Measurements from ENCODE around the gene S1PR3.

S1PR3 gene

DNA sequence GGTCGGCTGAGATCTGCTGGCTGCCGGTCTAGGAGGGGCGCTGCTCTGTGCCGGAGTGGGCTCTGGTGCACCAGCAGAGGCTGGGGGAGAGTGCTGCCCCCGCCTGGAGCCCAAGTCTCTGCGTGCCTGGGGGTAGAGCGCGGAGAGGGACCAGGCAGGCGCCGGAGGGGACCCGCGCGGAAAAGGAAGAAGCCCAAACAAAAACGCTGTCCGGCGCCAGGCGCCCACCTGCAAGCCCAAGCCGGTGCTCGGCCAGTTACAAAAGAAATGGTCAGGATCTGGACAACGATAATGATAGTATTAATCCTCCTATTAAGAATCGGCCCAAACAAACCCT is 571 bp upstream of the S1PR3 start:
- Mint-ChIP-seq H3K4me1 (ENCODE audit: low read depth) (peaks cover 32% of the 10 kb centered on the region), H3K27me3 (ENCODE audit: low read depth) (peaks cover 7% of the 10 kb centered on the region), H3K36me3 (ENCODE audit: low read depth) (no peaks in the 10 kb centered on the region), H3K9me3 (peaks cover 3% of the 10 kb centered on the region), H3K27ac (peak overlapping the region; percentile 16), H3K4me3 (peak overlapping the region; percentile 55)
- DNase-seq (ENCODE audit: low spot score) = no peak

DNA sequence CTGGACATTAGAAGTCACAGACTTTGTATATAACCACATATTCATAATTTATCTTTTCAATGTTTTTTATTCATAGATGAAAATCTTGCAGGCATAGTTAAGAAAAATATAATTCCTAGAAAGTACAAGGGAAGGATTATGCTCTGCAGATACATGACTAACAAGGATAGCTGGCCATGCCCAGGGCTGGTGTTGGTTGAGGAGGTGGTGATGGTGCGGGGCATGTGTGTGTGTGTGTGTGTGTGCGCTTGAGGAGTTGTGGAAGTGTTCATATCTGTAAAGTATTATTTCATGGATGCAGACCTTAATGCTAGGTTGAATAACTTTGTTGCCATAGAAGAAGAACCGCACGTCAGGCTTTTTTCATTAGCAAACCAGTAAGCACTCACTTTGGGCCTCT is 1.3 kb downstream of the S1PR3 start:
- Mint-ChIP-seq H3K27me3 (ENCODE audit: low read depth) (peaks cover 7% of the 10 kb centered on the region), H3K4me3 (peak overlapping the region; percentile 71), H3K9me3 (peaks cover under 1% of the 10 kb centered on the region), H3K36me3 (ENCODE audit: low read depth) (no peaks in the 10 kb centered on the region), H3K27ac (no peak overlapping the region), H3K4me1 (ENCODE audit: low read depth) (peaks cover 26% of the 10 kb centered on the region)
- DNase-seq (ENCODE audit: low spot score) = no peak

DNA sequence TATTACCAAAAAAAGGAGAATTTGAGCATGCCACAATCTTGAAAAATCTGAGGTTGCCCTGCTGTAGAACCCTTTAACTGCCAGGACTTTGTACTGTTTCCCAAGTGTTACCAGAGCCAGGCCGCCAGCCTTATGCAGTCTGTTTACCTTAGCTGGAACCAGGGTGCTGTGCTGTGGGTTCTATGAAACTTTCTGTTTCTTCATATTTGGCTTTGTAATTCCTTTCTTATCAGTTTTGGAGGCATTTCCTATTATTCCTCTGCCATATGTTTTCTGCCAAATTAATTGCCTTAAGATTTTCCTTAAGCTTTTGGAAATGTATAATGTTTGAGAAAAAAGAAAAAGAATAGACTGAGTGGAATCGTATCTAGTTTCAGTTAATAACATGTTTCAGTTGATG is 2.1 kb downstream of the S1PR3 start:
- Mint-ChIP-seq H3K9me3 (no peaks in the 10 kb centered on the region), H3K4me1 (ENCODE audit: low read depth) (peaks cover 22% of the 10 kb centered on the region), H3K27ac (no peak overlapping the region), H3K27me3 (ENCODE audit: low read depth) (peaks cover 7% of the 10 kb centered on the region), H3K4me3 (no peak overlapping the region), H3K36me3 (ENCODE audit: low read depth) (no peaks in the 10 kb centered on the region)
- no peak for DNase-seq (ENCODE audit: low spot score)

DNA sequence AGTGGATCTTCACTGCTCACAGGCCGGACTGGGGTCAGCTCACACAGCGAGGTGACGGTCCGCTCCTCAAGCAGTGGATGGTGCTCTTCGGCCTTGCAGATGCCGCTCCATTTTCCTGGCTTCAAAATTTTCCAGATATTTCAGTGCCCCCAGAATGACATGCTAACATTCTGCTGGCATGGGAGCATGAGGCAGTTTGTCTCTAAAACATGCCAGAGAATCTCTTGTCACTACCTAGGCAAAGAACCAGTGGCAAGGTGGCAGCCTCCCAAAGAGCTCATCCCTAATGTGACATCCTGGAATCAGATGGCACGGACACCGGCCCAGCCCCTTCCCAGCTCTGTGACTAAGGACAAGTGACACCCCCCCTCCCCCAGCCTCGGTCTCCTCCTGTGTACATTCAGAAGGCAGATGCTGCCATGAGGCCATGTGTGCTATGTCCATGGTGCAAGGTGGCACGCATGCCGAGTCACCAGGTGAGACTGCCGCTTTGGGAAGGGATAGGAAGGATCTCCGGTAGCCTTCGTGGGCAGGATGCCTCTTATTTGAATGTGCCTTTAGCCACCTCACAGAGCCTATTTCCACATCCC is 2.7 kb downstream of the S1PR3 start:
- Mint-ChIP-seq H3K4me3 (no peak overlapping the region), H3K9me3 (no peaks in the 10 kb centered on the region), H3K27ac (no peak overlapping the region), H3K36me3 (ENCODE audit: low read depth) (no peaks in the 10 kb centered on the region), H3K27me3 (ENCODE audit: low read depth) (peaks cover 7% of the 10 kb centered on the region), H3K4me1 (ENCODE audit: low read depth) (peaks cover 15% of the 10 kb centered on the region)
- DNase-seq (ENCODE audit: low spot score) = no peak

DNA sequence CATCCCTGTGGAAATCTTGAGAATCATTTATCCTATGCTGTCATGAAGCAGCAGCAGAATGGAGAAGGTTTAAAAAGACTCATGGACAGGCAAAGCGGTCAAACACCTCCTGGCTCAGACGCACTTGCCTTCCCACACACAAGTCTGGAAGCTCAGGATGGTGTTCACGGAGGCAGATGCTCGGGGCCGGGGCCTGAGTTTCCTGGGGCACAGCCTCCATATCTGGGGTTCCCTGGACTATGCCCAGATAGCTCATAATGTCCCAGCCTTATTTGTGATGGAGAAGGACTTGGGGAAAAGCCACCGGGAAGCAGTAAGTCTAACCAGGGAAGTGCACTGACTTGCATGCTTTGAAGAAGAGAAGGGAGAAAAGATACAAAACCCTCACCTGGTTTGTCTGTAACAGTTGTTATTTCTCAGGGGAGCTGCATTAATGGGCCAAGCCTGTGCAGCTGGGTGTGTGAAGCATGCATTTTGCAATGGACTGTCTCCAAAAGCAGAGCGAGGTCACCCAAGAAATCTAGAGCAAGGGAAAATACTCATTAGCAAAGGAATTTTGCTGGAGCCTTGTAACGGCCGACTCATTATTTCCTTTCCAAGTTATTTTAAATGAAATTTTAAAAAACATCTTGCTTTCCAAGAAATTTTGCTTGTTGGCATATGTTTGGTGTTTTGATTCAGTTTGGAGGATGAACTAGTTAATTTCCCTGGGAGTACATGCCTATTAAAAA is 3.4 kb downstream of the S1PR3 start:
- H3K9me3 Mint-ChIP-seq = no peaks in the 10 kb centered on the region
- no peak for DNase-seq (ENCODE audit: low spot score)

DNA sequence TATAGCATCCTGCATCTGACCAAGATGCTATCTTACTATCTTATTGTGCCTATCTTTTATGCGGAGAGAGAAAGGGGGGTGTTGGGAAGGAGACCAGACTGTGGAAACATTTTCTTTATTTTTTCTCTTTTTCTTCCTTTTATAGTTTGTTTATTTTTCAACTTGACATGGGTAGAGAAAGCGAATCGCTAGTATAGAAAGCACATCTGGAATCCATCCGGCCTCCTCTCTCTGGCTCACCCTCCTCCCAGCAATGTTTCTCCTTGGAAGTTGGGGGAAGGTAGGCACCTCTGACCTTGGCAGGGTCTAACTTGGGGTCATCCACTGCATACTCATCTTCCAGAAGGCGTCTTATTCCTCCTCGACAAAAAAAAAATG is 3.9 kb downstream of the S1PR3 start:
- DNase-seq (ENCODE audit: low spot score) = no peak
- no peaks in the 10 kb centered on the region for H3K9me3 Mint-ChIP-seq
- no peaks in the 10 kb centered on the region for H3K36me3 Mint-ChIP-seq (ENCODE audit: low read depth)
- peaks cover 7% of the 10 kb centered on the region for H3K27me3 Mint-ChIP-seq (ENCODE audit: low read depth)
- peaks cover 6% of the 10 kb centered on the region for H3K4me1 Mint-ChIP-seq (ENCODE audit: low read depth)
- no peak overlapping the region for H3K27ac Mint-ChIP-seq
- H3K4me3 Mint-ChIP-seq = no peak overlapping the region

More for the DNA sequence above, 3.4 kb downstream of the S1PR3 start:
- Mint-ChIP-seq H3K27me3 (ENCODE audit: low read depth) (peaks cover 7% of the 10 kb centered on the region), H3K4me3 (no peak overlapping the region), H3K36me3 (ENCODE audit: low read depth) (no peaks in the 10 kb centered on the region), H3K4me1 (ENCODE audit: low read depth) (peaks cover 9% of the 10 kb centered on the region), H3K27ac (no peak overlapping the region)

DNA sequence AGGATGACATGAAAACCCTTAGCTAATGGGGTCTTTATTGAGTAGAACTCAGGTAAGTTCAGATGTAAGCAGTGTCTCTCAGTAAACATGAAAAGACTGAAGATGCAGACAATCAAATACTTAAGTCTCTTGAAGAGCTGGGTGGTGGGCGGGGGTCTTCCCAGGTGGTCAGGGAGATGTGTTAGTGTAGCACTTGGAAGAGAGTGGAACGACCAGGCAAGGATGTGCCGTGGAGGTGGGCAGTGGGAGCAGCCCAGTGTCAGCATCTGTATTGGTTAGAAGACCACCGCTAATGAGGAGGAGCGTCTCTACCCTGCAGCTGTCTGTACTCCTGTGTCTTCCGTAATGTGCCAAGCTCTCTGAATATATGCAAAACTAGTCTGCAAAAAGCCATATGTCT is 4.4 kb downstream of the S1PR3 start:
- peaks cover 7% of the 10 kb centered on the region for H3K27me3 Mint-ChIP-seq (ENCODE audit: low read depth)
- H3K4me1 Mint-ChIP-seq (ENCODE audit: low read depth) = peaks cover 8% of the 10 kb centered on the region
- no peaks in the 10 kb centered on the region for H3K36me3 Mint-ChIP-seq (ENCODE audit: low read depth)
- H3K27ac Mint-ChIP-seq = no peak overlapping the region
- no peak overlapping the region for H3K4me3 Mint-ChIP-seq
- H3K9me3 Mint-ChIP-seq = no peaks in the 10 kb centered on the region
- no peak for DNase-seq (ENCODE audit: low spot score)

DNA sequence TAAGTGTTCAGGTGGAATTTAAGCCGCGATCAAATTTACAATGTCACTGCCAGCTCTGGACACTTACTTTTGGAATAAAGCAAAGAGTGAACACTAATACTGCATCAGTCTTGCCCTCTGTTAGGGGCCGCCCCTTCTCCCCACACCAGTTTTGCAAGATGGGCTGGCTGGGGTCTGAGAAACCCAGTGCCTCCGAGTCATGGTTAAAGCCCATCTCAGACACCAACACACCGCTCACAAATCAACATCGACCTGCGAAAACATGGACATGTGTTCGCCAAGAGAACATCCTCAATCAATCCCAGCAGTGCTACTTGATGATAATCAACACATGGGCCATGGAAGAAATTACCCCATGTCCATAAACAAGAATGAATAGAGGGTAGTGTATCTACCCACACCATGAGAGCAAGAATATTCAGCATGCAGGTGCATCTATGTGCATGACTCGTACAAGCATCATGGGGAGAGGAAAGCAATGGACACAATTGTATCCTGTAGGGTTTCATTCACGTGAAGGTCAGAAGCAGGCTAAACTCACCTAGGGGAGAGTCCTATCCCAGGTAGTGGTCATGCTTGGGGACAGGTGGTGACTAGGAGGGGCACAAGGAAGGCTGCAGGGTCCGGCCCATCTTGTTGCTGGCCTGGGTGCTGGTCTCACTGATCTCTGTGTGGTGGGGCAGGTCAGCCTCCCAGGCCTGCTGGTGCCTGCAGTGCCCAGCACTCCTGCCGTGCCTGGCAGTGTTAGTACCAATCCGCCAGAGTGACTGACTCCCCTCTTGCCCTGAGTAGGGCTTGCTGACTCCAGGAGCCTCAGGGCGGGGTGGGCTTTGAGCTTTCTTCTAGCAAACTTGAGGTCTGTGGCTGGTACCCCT is 5.0 kb downstream of the S1PR3 start:
- no peak for DNase-seq (ENCODE audit: low spot score)
- Mint-ChIP-seq H3K4me3 (no peak overlapping the region), H3K4me1 (ENCODE audit: low read depth) (peaks cover 12% of the 10 kb centered on the region)

DNA sequence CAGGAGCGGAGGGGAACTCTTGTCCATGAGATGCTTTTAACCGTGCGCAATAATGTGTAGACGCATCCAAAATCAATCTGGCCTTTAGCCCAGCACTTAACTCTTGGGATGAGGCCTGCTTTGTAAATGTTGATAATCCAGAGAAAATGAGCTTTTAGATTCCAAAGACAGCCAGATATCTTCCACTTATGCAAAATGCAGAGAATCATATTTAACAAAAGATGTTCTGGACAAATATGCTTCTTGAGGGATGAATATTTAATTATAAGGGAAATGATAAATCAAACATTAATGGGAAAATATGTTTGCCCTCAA is 5.6 kb downstream of the S1PR3 start:
- Mint-ChIP-seq H3K36me3 (ENCODE audit: low read depth) (no peaks in the 10 kb centered on the region), H3K4me3 (no peak overlapping the region), H3K9me3 (no peaks in the 10 kb centered on the region)

More for the DNA sequence above, 5.0 kb downstream of the S1PR3 start:
- no peaks in the 10 kb centered on the region for H3K9me3 Mint-ChIP-seq
- H3K27me3 Mint-ChIP-seq (ENCODE audit: low read depth) = peaks cover 7% of the 10 kb centered on the region
- H3K27ac Mint-ChIP-seq = no peak overlapping the region
- no peaks in the 10 kb centered on the region for H3K36me3 Mint-ChIP-seq (ENCODE audit: low read depth)

DNA sequence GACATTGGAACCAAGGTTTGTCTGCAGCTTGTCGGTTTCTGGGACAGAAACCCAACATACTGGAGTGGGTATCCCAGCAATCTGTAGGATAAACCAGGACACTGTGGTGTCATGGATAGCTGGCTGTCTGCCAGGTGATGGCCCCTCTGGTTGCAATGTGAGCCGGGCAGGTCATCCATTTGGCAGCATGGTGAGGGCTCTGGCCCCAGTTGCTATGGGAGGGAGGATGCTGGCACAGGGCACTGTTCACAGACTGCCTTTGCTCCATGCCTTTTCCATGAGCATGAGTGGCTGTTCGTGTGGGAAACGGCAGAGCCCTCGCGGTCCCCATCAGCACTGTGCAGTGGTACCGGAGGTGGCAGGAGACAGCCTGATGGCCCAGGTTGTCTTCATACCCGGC is 6.4 kb downstream of the S1PR3 start:
- H3K9me3 Mint-ChIP-seq = no peaks in the 10 kb centered on the region
- DNase-seq (ENCODE audit: low spot score) = no peak
- no peaks in the 10 kb centered on the region for H3K36me3 Mint-ChIP-seq (ENCODE audit: low read depth)
- no peak overlapping the region for H3K4me3 Mint-ChIP-seq
- no peak overlapping the region for H3K27ac Mint-ChIP-seq
- no peaks in the 10 kb centered on the region for H3K27me3 Mint-ChIP-seq (ENCODE audit: low read depth)
- peaks cover 7% of the 10 kb centered on the region for H3K4me1 Mint-ChIP-seq (ENCODE audit: low read depth)

More for the DNA sequence above, 5.6 kb downstream of the S1PR3 start:
- Mint-ChIP-seq H3K27ac (no peak overlapping the region), H3K27me3 (ENCODE audit: low read depth) (peaks cover 5% of the 10 kb centered on the region), H3K4me1 (ENCODE audit: low read depth) (peaks cover 10% of the 10 kb centered on the region)
- no peak for DNase-seq (ENCODE audit: low spot score)

DNA sequence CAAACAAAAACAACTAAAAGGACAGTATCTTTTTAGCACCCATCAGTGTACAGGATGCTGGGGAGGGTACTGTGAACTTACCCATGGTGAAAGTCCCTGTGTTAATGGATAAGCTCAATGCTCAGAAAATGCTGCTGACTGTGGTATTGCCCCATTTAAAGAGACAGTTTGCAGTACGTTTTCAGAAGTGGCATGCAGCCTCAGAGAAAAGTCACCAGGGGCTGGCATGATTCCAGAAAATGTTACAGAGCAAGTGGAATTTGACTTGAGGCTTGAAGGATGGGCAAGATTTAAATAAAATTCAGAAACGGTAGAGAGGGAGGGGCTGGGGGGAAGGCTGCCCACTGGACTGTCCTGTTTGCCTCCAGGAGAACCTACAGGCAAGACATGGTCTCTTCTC is 7.2 kb downstream of the S1PR3 start:
- Mint-ChIP-seq H3K4me1 (ENCODE audit: low read depth) (peaks cover 6% of the 10 kb centered on the region), H3K36me3 (ENCODE audit: low read depth) (no peaks in the 10 kb centered on the region), H3K4me3 (no peak overlapping the region)

DNA sequence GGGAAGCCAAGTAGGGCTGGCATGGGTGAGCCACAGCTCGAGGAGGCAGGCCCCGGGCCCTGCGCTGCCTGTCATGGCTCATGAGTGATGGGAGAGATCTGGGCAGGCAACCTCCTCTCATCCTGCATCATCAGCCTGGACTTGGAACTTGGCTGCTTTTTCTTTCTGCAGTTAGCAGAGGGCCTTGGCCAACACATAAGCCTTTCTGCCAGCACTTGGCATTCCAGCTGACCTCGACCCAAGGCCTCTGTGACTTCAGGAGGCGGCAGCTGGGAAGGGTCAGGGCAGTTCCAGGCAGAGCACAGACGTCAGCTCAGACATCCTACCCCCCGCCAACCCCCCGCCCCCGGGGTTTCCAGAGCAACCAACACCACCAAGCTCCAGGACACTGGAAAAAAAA is 7.6 kb downstream of the S1PR3 start:
- H3K36me3 Mint-ChIP-seq (ENCODE audit: low read depth) = no peaks in the 10 kb centered on the region
- no peak for DNase-seq (ENCODE audit: low spot score)
- H3K4me1 Mint-ChIP-seq (ENCODE audit: low read depth) = peaks cover 6% of the 10 kb centered on the region
- H3K4me3 Mint-ChIP-seq = no peak overlapping the region
- no peaks in the 10 kb centered on the region for H3K9me3 Mint-ChIP-seq
- H3K27me3 Mint-ChIP-seq (ENCODE audit: low read depth) = no peaks in the 10 kb centered on the region
- H3K27ac Mint-ChIP-seq = no peak overlapping the region

More for the DNA sequence above, 7.2 kb downstream of the S1PR3 start:
- Mint-ChIP-seq H3K27ac (no peak overlapping the region), H3K27me3 (ENCODE audit: low read depth) (no peaks in the 10 kb centered on the region), H3K9me3 (no peaks in the 10 kb centered on the region)
- DNase-seq (ENCODE audit: low spot score) = no peak

DNA sequence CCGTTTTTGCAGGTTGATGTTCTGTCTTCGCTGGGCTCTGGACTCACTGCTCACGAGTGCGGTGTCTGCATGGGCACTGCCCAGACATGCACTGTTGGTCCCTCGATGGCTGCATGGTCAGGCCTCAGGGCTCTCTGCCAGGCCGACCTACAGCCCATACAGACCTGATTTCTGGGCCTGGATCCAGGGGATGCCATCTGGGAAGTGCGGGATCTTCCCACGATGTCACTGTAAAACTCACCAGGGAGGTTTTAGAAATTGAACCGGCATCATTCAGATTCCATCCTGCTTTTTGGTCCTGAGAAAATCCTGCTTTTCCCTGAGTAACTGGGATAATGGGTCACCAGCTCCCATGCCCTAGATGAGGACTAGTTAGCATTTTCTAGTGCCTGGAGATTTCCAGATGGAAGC is 9.1 kb downstream of the S1PR3 start:
- Mint-ChIP-seq H3K36me3 (ENCODE audit: low read depth) (no peaks in the 10 kb centered on the region), H3K4me1 (ENCODE audit: low read depth) (peaks cover 6% of the 10 kb centered on the region), H3K4me3 (no peak overlapping the region), H3K27me3 (ENCODE audit: low read depth) (no peaks in the 10 kb centered on the region), H3K27ac (no peak overlapping the region), H3K9me3 (no peaks in the 10 kb centered on the region)
- DNase-seq (ENCODE audit: low spot score) = no peak

All from T-helper 2 cell treated with Interferon-gamma antibody and Interleukin-4, amounts not matched to agents 5 μg/mL and 100 μg/mL, for 36 hours (primary cell).